Progenitor cell of endocrine pancreas (in vitro differentiated cells): ENCODE measurements around the gene RAET1L. TPM values are rescaled to one million over a fixed set of nuclear protein-coding genes. Genes with fewer than 3 reads are reported as not detected.

ENCODE experiments used
- DNase-seq: peaks from one replicate; pipeline ENCODE4 v3.0.0; 2021; ENCODE audit warnings: low spot score; ENCODE audit not compliant: unreplicated experiment
- H3K27ac Mint-ChIP-seq: 2 replicates; pipeline ENCODE4 v1.8.0; 2021; ENCODE audit warnings: mild to moderate bottlenecking, moderate library complexity, mixed read lengths
- H3K27me3 Mint-ChIP-seq: 2 replicates; pipeline ENCODE4 v1.8.0; 2021; ENCODE audit warnings: mixed read lengths
- H3K36me3 Mint-ChIP-seq: 2 replicates; pipeline ENCODE4 v1.8.0; 2022; ENCODE audit warnings: mixed read lengths; ENCODE audit not compliant: insufficient read depth
- H3K4me1 Mint-ChIP-seq: 2 replicates; pipeline ENCODE4 v1.8.0; 2021; ENCODE audit warnings: low read depth, mixed read lengths
- H3K4me3 Mint-ChIP-seq: 2 replicates; pipeline ENCODE4 v1.8.0; 2021; ENCODE audit warnings: low read depth, mild to moderate bottlenecking, moderate library complexity, mixed read lengths
- H3K9me3 Mint-ChIP-seq: 2 replicates; pipeline ENCODE4 v1.8.0; 2021; ENCODE audit warnings: low read depth, mixed read lengths
- CTCF ChIP-seq: fragments of 200-600 bp; sonication (generic); IDR thresholded peaks from one replicate; pipeline ENCODE4 v1.5.0; 2021; ENCODE audit warnings: antibody characterized with exemption, mild to moderate bottlenecking; ENCODE audit not compliant: unreplicated experiment
- total RNA-seq: library from RNA; stranded (reverse); gene quantifications from 2 replicates; pipeline ENCODE4 v1.2.1, GENCODE V29; 2021

RAET1L gene
- total RNA-seq, 1 donor from 2014 or later, result not detected

- DNase-seq, result no peak
- H3K36me3 Mint-ChIP-seq, result peaks cover 1% of the 10 kb centered on the region
- peaks cover 90% of the 10 kb centered on the region for H3K27me3 Mint-ChIP-seq
- H3K4me1 Mint-ChIP-seq, result no peaks in the 10 kb centered on the region
- no peak overlapping the region for H3K4me3 Mint-ChIP-seq
- H3K27ac Mint-ChIP-seq, result no peak overlapping the region
- TF ChIP-seq CTCF, result no peak
- no peaks in the 10 kb centered on the region for H3K9me3 Mint-ChIP-seq
These were observed 42.2 kb downstream of the RAET1L start for GRCh38 chr6:149983145-149983544.

GRCh38 chr6:149979293-149979692 is 46.0 kb downstream of the RAET1L start:
- no peak for TF ChIP-seq CTCF
- Mint-ChIP-seq H3K9me3 (no peaks in the 10 kb centered on the region), H3K4me1 (no peaks in the 10 kb centered on the region), H3K36me3 (no peaks in the 10 kb centered on the region), H3K4me3 (no peak overlapping the region), H3K27me3 (peaks cover 90% of the 10 kb centered on the region), H3K27ac (no peak overlapping the region)
- DNase-seq, result no peak

- TF ChIP-seq CTCF, result no peak
- H3K36me3 Mint-ChIP-seq, result no peaks in the 10 kb centered on the region
- H3K4me3 Mint-ChIP-seq, result no peak overlapping the region
- no peak overlapping the region for H3K27ac Mint-ChIP-seq
- H3K9me3 Mint-ChIP-seq, result no peaks in the 10 kb centered on the region
- DNase-seq, result no peak
- peaks cover 96% of the 10 kb centered on the region for H3K27me3 Mint-ChIP-seq
- H3K4me1 Mint-ChIP-seq, result no peaks in the 10 kb centered on the region
These were observed 46.7 kb downstream of the RAET1L start for GRCh38 chr6:149978610-149979009.

GRCh38 chr6:149977221-149977620 is 48.1 kb downstream of the RAET1L start:
- Mint-ChIP-seq H3K9me3 (no peaks in the 10 kb centered on the region), H3K27me3 (peaks cover 95% of the 10 kb centered on the region), H3K4me3 (no peak overlapping the region), H3K36me3 (no peaks in the 10 kb centered on the region), H3K4me1 (no peaks in the 10 kb centered on the region), H3K27ac (no peak overlapping the region)
- DNase-seq, result no peak
- no peak for TF ChIP-seq CTCF

- Mint-ChIP-seq H3K4me3 (no peak overlapping the region), H3K36me3 (no peaks in the 10 kb centered on the region), H3K27me3 (peaks cover 92% of the 10 kb centered on the region), H3K4me1 (no peaks in the 10 kb centered on the region), H3K27ac (no peak overlapping the region), H3K9me3 (no peaks in the 10 kb centered on the region)
- no peak for TF ChIP-seq CTCF
- no peak for DNase-seq
These were observed 49.9 kb downstream of the RAET1L start for GRCh38 chr6:149975400-149975799.
